NCI-H1694 (cell line): ENCODE data around the gene SCN4A.

Source experiments
- DNase-seq: peaks from one replicate; lab custom pipeline; 2025; lab: John Stamatoyannopoulos, UW

SCN4A gene

DNA sequence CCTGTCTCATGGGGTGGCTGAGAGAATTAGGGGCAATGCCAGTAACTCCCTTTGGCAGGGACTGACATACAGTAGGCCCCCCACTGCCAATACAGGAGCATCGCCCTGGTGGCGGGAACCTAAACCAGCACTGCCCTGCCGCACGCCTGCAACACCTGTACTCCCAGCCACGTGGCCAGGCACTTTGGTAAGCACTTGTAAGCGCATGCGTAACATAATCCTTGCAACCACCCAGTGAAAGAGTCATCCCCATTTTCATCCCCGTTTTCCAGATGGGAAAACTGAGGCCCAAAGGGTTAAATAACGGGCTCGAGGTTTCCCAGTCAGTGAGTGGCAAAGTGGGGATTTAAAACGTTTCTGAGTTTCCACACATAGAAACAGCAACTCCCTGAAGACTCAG lies 17.5 kb downstream of the SCN4A start:
- DNase-seq = no peak

DNA sequence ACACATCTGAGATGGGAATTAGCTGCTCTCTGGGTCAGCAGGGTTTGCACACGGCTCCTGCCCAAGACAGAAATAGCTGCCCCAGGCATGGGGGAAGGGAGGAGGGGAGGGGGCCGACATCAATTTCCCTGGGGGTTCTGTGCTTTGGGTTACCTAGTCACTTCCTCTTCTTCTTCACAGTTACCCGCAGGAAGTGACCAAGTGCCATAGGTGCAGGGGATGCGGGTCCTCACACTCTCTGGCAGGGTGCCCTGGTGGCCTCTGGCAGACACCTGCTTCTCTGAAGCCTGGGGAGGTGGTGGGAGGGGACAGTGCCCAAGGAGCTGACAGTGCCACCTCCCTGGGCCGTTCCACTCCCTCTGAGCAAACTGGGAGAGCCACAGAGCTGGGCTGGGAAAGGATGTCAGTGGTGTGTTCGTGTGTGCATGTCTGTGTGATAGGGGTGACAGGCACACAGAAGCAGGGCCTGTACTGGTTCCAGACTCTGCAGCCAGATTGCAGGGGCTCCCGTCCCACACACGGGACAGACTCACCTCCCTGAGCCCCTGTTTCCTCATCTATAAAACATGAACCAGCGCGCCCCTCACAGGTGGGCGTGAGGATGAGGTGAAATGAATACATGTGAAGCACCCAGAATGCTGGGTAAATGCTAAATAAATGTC lies 18.2 kb downstream of the SCN4A start:
- DNase-seq = no peak

DNA sequence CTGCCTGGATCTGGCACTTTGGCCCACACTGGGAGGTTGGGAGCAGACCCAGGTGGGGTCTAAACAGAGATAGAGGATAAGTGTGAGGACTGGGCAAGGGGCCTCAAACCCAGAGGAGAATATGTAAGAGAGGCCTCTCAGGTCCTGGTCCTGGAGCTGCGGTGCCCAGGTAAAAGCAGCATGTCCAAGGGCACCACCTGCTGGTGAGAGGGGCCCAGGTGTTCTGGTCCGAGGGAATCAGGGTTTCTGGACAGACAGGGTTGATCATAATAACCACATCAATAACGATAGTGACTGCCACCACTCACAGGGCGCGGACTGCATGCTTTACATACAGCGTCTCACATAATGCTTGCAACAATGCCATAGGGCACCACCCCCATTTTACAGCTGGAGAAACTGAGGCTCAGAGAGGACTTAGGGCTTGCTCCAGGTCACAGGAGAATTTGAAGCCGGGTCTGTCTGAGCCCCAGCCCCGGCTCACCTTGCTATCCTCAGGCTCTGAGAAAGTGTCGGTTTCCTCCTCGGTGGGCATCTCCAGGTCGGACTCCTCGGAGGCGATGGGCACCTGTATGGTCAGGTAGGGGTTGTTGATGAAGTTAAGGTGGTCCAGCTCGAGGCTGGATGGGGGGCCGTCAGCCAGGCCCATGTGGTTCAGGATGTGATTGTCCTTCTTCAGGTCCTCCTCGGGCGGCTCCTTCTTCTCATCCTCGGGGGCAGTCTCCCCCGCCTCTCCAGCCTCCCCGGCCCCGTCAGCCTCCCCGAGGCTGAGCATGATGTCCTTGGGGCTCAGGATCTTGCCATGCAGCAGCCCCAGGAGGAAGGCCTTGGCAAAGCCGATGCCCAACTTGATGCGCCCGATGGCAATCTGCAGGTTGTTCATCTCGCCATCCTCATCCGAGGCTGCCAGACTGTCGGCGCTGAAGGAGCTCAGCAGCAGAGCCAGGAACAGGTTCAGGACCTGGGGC lies 21.5 kb downstream of the SCN4A start:
- DNase-seq = no peak

DNA sequence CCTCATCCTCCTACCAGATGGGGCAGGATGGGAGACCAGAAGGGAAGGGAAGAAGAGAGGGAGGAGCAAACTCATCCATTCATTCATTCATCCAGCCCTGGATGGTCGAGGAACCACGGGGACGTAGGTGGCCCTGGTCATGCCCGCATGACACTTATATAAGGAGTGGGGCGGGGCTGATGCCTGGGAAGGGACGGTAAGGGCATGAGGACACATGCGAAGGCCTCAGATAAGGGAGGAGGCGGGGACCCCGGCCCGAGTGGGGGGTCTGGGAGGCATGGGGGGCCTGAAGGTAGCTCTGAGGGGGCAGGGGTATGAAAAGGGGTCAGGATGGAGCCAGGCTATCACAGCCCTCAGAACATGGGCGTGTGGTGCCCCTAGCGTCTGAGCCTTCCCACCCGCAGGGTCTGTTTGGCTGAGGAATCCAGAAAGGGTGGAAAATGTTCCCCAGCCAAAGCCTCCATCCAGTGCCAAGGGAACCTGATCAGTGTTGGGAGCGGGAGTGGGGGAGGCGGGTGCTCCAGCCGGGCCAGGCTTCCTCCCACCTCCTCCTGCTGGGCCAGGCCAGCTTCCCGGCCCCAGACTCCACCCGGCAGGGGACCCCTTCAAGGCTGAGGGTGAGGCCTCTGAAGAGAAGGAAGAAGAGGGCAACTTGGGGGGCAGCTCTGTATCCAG lies 23.0 kb downstream of the SCN4A start:
- DNase-seq = no peak

DNA sequence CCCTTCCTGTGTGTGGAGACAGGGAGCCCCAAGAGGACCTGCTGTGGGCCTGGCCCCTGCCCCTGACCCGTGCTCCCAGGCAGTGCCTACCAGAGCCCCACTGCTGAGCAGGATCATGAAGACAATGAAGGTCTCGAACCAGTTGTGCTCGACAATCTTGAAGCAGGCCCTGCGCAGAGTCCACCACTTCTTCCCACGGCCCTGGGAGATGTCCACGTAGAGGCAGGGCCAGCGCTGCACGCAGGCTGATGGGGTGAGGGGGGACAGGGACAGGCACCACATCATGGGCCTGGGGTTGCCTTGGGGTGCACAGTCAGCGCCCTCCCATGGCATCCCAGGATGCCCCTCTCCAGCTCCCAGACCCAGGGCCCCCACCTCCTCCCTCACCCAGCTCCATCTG lies 24.2 kb downstream of the SCN4A start:
- no peak for DNase-seq

DNA sequence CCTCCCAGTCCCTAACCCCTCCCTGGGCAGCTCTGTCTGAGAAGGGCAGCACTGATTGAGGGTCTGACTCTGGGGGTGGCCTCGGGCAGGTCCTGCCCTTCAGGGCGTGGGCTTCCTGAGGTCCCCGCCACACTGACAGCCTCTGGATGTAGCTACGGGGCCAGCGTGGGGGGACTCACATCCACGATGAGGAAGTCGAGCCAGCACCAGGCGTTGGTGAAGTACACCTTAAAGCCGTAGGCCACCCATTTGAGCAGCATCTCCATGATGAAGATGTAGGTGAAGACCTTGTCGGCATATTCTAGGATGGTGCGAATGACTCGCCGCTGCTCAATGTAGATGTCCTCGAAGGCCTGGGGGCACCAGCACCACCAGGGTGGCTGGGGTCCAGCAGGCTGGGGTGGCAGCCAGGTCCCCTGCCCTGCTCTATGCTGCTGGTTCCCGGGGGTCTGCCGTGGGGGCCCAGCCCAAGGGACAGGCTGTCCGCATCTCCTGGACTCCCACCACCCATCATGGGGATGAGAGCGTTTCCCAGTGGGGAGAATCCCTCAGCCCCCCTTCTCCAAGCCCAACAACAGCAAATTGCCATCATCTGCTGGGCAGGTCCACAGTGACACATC lies 24.9 kb downstream of the SCN4A start:
- DNase-seq = no peak

DNA sequence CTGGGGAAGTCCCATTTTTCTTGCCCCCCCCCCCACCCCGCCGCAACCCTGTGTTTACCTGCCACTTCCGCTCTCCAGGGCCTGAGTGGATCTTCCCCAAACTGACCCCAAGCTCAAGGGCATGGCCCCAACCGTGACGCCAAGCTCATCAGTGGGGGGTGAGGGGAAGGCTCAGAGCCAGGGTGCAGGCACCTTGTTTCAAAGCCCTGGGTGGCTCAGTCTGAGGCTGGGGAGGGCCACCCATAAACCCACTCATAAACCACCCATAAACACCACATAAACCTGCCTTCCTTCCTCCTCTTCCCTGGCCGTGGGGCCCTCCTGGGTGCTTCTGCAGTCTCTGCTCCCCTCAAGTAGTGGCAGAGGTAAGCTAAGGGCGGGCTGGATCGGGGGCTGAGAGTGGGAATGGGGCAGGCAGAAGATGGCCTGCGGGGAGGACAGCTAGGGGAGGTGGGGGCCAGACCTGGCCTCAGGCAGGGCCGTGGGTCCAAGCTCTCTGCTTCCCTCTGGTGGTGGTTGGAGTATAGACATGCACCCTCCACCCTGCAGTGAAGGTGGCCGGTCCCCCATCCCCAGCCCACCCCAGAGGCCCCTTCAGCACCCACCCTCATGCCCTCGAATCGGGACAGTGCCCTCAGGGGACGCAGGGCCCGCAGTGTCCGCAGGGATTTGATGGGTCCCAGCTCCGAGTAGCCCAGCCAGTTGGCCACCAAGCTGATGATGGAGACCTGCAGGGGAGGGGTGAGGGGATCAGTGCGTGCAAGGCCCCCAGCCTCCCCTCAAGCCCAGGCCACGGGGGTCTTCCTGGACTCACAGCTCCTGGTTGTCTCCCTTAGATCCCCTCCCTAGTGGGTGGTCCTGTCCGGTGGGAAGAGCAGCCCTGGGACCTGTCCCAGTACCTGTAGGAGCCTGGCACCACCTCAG lies 26.0 kb downstream of the SCN4A start:
- DNase-seq = peak; percentile 40

DNA sequence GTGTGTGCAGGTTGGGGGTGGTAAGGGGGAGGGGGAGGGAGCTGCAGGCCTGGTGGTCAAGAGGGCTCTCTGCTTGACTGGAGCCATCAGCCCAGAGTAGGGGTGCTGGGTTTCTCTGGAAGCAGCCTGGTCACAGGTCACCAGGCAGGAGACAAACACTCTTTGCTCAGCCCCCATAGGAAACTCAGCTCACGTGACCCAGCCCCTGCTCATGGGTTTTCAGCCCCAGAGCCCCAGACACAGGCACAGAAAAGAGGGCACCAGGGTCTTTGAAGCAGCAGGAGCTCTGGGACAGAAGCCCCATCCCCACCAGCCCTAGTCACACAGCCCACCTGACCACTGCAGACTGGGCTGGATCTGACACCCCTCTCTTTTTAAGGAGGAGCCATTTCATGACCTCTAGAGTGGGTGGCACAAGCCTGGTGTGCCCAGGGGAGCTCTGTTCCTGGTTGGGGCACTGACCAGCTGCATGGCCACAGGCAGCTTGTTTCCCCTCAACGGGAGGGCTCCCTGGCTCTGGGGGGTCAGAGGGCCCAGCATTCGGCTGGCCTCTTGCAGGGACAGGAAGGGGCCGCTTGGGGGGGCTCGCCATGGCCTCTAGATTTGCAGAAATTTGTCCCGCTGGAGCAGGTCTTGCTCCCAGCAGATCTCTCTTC lies 26.8 kb downstream of the SCN4A start:
- no peak for DNase-seq

DNA sequence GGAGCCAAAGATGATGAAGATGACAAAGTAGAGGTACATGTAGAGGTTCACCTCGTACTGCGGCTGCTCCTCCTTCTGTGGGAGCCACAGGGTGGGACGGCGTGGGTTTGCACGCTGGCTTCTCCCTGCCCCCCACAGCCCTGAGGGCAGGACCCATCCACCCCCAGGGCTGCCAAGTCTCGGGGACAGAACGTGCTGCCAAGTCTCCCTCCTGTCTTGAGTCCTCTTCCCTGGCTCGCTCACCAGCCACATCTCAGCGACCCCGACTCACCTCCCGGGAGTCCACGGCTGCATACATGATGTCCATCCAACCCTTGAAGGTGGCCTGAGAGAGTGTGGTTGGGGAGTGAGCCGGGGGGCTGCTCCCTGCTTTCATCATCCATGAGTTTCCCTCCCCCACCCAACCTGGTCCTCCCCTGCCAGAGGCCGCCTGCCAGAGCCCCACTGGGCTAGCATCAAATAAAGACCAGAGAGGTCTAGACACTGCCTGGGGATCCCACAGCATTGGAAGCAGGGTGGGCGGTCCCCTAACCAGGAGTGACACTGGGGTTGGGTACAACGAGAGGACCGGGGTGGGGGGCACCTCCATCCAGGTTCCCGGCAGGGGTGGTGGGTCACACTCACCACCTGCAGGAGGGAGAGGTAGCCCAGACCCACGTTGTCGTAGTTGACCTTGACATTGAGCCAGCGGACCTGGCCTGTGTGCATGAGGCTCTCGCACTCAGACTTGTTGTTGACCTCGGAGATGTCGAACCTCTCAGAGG lies 27.8 kb downstream of the SCN4A start:
- DNase-seq = no peak

DNA sequence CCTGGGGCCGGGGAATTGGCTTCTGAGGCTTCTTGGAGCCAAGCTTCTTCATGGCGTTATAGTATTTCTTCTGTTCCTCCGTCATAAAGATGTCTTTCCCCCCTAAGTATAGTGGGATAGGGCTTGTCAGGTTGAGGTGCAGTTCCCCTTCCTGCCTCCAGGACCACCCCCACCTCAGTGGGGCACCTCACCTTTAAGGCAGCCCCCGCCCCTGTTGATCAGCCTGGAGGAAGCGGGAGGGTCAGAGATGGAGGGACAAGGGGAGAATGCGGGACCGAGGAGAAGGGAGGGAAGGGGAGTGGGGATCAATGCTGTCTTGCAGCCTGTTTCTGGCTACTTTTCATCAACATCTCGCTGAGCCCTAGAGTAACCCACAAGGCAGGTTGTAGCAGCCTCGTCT lies 29.0 kb downstream of the SCN4A start:
- no peak for DNase-seq

DNA sequence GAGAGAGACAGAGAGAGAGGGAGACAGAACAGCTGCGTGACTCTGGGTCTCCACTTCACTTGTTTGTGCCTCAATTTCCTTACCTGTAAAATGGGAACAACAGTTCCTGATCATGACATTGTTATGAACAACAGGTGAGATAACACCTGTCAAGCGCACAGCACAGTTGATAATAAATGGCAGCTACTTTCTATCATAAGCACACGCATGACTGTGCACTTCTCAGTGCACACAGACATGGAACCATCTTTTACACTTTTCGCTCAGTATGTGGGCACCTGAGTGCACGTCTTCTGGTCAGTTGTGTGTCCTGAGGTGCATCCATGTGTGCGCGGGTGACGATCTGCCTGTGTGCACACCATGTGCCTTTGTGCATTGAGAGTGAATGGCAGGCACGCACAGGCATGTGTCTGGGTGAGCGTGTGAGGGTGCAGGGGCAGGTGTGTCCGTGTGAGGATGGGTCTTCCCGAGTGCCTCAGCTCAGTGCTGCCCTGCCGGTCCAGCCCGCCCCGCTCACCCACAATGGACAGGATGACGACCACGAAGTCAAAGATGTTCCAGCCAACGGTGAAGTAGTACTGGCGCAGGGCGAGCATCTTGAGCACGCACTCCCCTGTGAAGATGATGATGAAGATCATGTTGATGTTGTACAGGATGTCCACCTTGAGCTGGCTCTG lies 30.3 kb downstream of the SCN4A start:
- no peak for DNase-seq

DNA sequence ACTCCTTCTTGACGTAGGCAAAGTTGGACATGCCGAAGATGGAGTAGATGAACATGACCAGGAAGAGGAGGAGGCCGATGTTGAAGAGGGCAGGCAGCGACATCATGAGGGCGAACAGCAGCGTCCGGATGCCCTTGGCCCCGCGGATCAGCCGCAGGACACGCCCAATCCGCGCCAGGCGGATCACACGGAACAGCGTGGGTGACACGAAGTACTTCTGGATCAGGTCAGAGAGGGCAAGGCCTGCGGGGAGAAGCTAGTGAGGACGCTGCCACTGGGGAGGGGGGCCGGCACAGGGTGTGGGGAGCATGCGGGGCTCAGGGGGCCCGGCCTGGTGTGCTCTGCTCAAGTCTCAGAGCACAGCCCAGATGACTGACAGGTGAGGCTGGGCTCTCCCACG lies 31.0 kb downstream of the SCN4A start:
- DNase-seq = no peak

DNA sequence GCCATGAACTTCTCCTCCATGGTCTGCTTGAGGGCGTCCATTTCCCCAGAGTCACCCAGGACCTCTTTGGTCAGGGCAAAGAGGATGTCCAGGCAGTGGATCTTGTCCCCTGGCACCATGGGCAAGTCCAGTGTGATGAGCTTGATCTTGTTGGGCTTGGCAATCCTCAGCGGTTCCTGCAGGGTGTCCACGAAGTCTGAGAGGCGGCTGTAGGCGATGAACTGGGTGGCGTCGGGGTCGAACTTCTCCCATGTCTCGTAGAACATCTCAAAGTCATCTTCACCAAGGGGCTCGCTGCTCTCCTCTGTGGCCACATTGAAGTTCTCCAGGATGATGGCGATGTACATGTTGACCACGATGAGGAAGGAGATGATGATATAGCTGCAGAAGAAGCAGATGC lies 31.6 kb downstream of the SCN4A start:
- no peak for DNase-seq

DNA sequence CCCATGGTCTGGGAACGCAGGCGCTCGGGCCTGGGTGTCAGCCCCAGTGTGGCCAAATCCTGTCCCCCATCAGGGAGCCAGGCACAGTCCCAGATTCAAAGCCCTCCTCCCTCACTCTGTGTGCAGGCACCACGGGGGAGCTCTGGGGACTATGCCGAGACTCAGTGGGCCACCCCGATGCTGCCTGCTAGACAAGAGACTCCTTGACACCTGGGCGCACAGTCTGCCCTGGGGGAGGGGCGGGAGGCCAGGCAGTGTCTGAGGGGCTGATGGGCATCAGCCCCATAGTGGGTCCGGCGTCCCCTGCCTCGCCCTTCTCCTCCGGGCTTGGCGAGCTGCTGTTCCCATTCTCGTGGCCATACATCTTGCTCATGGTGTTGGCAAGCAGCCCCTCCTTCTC lies 32.1 kb downstream of the SCN4A start:
- no peak for DNase-seq

DNA sequence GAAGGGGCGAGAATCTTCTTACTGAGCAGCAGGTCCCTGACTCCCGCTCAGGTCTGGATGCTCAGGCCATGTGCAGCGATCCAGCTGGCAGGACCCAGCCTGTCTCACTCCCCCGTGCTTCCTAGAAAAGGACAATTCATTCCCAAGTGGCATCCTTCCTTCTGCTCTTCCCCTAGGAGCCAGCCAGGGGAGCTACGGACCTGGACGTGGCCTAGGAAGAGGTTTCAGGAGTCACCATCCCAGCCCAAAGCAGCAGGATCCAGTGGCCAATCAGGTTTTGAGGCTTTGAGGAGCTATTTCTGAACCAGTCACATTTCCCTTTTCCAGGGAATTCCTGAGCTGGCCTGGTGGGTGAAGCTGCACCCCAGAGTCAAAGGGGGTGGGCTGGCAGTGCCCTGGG lies 32.8 kb downstream of the SCN4A start:
- DNase-seq = no peak

DNA sequence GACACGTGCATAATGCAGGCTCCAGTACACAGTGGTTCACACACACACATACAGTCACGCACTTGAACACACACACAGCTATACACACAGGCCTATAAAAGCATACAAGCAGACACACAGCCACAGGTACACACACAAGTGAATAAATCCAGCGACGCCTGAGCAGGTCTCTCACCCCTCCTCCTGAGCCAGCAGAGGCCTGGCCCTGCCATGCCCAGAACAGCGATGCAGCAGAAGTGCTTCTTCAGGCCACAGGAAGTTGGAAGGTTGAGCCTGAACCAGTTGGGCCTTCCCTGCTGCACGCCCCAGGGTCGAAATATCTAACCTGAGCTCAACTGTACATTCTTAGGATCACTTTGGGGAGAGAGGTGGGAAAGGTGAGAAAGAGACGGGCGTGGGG lies 33.3 kb downstream of the SCN4A start:
- DNase-seq = no peak

DNA sequence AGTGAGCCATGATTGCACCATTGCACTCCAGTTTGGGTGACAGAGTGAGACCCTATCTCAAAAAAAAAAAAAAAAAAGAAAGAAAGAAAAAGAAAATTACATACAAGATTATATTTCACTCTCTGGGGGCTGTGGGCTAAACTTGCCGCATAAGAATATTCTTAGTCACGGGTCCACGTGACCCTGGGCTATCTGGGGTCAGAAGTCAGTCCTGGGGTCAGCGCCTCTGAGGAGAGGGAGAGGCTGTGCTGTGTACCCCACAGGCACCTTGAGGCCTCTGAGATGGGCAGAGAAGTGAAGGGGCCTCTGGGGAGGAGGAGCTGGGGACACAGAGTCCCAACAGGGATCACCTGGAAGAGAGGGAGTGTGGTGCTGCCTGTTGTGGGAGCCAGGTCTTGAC lies 34.8 kb downstream of the SCN4A start:
- DNase-seq = no peak

DNA sequence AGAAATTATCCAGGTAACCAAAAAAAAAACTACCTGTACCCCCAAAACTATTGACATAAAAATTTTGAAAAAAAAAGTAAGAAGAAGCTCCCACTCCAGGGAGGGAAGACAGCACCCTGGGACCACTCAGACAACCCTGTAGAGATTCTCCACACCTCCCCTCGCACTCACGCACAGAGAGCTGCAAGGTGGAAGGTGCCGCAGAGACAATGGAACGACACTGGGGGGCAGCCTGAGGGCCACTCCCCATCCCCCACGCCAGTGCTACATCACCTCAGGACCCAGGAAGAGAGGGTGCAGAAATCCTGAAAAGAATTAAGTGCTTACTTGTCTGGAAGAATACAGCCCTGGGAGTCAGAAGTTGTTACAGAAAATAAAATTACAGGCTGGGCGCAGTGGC lies 35.4 kb downstream of the SCN4A start:
- DNase-seq = no peak
